ENCODE measurements around the gene UNC80. TPM values are rescaled to one million over a fixed set of nuclear protein-coding genes. Genes with fewer than 3 reads are reported as not detected.

The UNC80 gene
- polyA plus RNA-seq, 1 donor = 2.5 TPM

DNA sequence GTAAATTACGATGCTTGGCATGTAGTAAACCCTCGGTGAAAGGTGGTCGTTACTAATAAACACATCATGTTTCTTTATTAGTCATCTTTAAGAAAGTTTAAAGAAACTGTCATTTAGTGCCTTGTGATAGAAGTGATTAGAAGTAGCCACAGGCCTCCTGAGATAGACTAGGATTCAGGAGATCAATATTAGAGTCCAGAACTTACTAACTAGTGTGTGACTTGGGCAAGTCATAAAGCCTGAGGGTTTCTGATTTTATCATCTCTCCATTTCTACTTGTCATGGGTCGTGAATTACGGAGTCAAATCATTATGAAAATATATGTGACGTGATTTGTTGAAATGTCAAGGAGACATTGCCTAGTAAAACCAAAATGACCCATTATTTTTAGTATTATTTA, 237.5 kb downstream of the UNC80 start:
- no peak overlapping the region for H3K27ac ChIP-seq (ENCODE audit: low read length)
- H3K27me3 ChIP-seq (ENCODE audit: control insufficient read depth, insufficient read depth, low read length) = no peaks in the 10 kb centered on the region
- no peaks in the 10 kb centered on the region for H3K4me1 ChIP-seq (ENCODE audit: control insufficient read depth, insufficient read depth, low read length)
- no peaks in the 10 kb centered on the region for H3K9me3 ChIP-seq (ENCODE audit: control insufficient read depth, low read depth, low read length)
- no peak overlapping the region for H3K4me3 ChIP-seq (ENCODE audit: low read length)
- DNase-seq = no peak
- peaks cover 29% of the 10 kb centered on the region for H3K36me3 ChIP-seq (ENCODE audit: control insufficient read depth, insufficient read depth, low read length)
- 50% methylated on average over 2 of the region's 6 CpGs for WGBS (ENCODE audit: insufficient coverage, low lambda C conversion rate)

DNA sequence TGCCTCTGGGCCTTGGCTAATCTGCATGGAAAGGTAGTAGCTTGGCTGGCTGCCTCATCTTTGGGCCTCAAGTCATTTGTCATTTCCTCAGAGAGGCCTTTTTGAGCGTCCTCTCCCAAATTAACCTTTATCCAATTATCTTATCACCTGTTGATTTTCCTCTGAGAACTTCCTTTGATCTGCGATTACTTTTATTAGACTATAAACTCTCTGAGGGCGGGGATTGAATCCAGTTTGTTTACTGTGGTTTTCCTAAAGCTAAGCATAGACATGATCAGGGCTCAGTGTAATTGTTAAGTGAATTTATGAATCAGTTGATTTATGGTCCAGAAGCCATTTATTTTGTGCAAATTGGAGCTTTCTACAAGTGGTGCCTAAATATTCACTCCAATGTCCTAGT, 238.3 kb downstream of the UNC80 start:
- no peaks in the 10 kb centered on the region for H3K27me3 ChIP-seq (ENCODE audit: control insufficient read depth, insufficient read depth, low read length)
- no peaks in the 10 kb centered on the region for H3K9me3 ChIP-seq (ENCODE audit: control insufficient read depth, low read depth, low read length)
- H3K4me1 ChIP-seq (ENCODE audit: control insufficient read depth, insufficient read depth, low read length) = no peaks in the 10 kb centered on the region
- no peak overlapping the region for H3K27ac ChIP-seq (ENCODE audit: low read length)
- DNase-seq = no peak
- H3K36me3 ChIP-seq (ENCODE audit: control insufficient read depth, insufficient read depth, low read length) = peaks cover 31% of the 10 kb centered on the region
- 38% methylated on average over 2 of the region's 3 CpGs for WGBS (ENCODE audit: insufficient coverage, low lambda C conversion rate)
- H3K4me3 ChIP-seq (ENCODE audit: low read length) = no peak overlapping the region

DNA sequence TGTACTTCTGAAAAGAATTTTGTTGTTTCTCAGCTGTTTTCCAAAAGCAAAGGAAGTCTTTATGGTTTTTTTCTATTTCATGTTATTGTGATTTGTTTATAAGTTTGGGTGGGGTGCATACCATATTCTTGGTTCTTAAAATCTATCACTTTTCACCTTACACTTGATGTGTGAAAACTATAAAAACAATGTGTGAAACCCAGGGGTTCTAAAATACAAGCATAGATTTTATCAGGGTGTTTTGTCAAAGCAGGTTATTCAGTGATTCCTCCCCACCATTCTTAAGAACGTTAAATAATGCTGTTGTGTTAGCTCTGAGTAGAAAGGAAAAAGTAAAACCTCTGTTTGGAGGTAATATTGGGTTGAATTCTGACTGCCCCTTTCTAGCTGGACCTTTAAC, 248.5 kb downstream of the UNC80 start:
- Histone ChIP-seq H3K36me3 (ENCODE audit: control insufficient read depth, insufficient read depth, low read length) (peaks cover 56% of the 10 kb centered on the region), H3K27ac (ENCODE audit: low read length) (no peak overlapping the region)
- 80% methylated on average over 1 of the region's 1 CpG for WGBS (ENCODE audit: insufficient coverage, low lambda C conversion rate)

DNA sequence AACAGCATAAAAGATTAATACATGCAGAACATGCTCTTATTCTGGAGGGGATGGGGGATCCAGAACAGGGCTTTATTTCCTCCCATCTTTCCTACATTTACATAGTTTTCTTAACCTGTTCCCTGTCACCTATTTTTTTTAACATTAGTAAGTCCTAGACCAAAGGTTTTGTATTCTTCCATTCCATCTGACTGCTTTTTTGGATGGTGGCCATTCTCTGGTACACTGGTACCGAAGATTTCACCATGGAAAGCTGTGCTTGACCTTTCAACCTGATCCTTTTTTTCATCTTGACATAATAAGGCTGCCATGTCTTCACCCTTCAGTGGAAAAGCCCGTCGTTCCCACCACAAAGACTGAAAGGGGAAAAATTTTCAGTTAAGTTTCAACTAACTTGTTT, 251.2 kb downstream of the UNC80 start:
- H3K36me3 ChIP-seq (ENCODE audit: control insufficient read depth, insufficient read depth, low read length) = peaks cover 36% of the 10 kb centered on the region
- no peaks in the 10 kb centered on the region for H3K4me1 ChIP-seq (ENCODE audit: control insufficient read depth, insufficient read depth, low read length)
- WGBS (ENCODE audit: insufficient coverage, low lambda C conversion rate) = no CpG with 5 or more reads among the region's 3 CpGs

More for the DNA sequence above, 248.5 kb downstream of the UNC80 start:
- H3K4me3 ChIP-seq (ENCODE audit: low read length) = no peak overlapping the region
- H3K9me3 ChIP-seq (ENCODE audit: control insufficient read depth, low read depth, low read length) = no peaks in the 10 kb centered on the region
- DNase-seq = no peak
- no peaks in the 10 kb centered on the region for H3K4me1 ChIP-seq (ENCODE audit: control insufficient read depth, insufficient read depth, low read length)
- no peaks in the 10 kb centered on the region for H3K27me3 ChIP-seq (ENCODE audit: control insufficient read depth, insufficient read depth, low read length)

DNA sequence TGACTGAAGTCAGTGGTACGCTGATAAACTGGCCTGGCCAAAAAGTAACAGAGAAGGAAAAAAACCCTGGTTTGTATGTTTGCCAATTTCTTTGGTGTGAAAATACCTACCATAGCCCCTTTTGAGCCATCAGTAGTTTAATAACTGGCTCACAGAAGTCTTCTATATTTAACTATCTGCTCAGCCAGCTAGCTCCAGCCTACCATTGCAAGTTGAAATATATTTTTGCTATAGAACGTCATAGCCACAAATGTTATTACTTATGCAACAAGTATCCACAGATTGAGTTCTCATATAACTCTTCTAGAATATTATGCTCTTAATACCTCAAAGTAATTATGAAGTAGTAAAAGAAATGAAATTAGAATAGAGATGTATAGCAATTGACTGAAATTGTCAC, 256.0 kb downstream of the UNC80 start:
- Histone ChIP-seq H3K9me3 (ENCODE audit: control insufficient read depth, low read depth, low read length) (no peaks in the 10 kb centered on the region), H3K27me3 (ENCODE audit: control insufficient read depth, insufficient read depth, low read length) (no peaks in the 10 kb centered on the region), H3K36me3 (ENCODE audit: control insufficient read depth, insufficient read depth, low read length) (peaks cover 24% of the 10 kb centered on the region), H3K27ac (ENCODE audit: low read length) (no peak overlapping the region), H3K4me3 (ENCODE audit: low read length) (no peak overlapping the region), H3K4me1 (ENCODE audit: control insufficient read depth, insufficient read depth, low read length) (no peaks in the 10 kb centered on the region)
- no CpG with 5 or more reads among the region's 2 CpGs for WGBS (ENCODE audit: insufficient coverage, low lambda C conversion rate)
- no peak for DNase-seq

More for the DNA sequence above, 251.2 kb downstream of the UNC80 start:
- Histone ChIP-seq H3K27ac (ENCODE audit: low read length) (no peak overlapping the region), H3K9me3 (ENCODE audit: control insufficient read depth, low read depth, low read length) (no peaks in the 10 kb centered on the region), H3K4me3 (ENCODE audit: low read length) (no peak overlapping the region), H3K27me3 (ENCODE audit: control insufficient read depth, insufficient read depth, low read length) (no peaks in the 10 kb centered on the region)
- DNase-seq = no peak

DNA sequence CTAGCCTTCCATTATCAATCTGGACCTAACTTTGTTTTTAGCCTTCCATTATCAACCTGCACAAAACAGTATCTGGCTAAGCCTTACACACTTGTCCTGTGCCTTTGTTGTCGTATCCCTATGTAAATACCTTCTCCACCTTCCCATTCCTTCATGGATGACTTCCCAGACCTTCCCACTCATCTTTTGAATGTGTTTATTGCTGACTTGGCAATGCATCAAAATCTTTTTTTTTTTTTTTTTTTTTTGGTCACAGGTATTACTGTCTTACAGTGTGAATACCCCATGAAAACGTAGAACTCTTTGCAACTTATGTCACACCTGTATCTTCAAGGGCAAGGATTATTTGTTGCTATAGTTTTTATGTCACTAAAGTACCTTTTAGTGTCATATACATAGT, 256.5 kb downstream of the UNC80 start:
- no CpG with 5 or more reads among the region's 2 CpGs for WGBS (ENCODE audit: insufficient coverage, low lambda C conversion rate)
- H3K27me3 ChIP-seq (ENCODE audit: control insufficient read depth, insufficient read depth, low read length) = no peaks in the 10 kb centered on the region
- no peak overlapping the region for H3K27ac ChIP-seq (ENCODE audit: low read length)
- H3K9me3 ChIP-seq (ENCODE audit: control insufficient read depth, low read depth, low read length) = no peaks in the 10 kb centered on the region
- no peak overlapping the region for H3K4me3 ChIP-seq (ENCODE audit: low read length)
- no peaks in the 10 kb centered on the region for H3K4me1 ChIP-seq (ENCODE audit: control insufficient read depth, insufficient read depth, low read length)
- DNase-seq = no peak
- peaks cover 19% of the 10 kb centered on the region for H3K36me3 ChIP-seq (ENCODE audit: control insufficient read depth, insufficient read depth, low read length)

DNA sequence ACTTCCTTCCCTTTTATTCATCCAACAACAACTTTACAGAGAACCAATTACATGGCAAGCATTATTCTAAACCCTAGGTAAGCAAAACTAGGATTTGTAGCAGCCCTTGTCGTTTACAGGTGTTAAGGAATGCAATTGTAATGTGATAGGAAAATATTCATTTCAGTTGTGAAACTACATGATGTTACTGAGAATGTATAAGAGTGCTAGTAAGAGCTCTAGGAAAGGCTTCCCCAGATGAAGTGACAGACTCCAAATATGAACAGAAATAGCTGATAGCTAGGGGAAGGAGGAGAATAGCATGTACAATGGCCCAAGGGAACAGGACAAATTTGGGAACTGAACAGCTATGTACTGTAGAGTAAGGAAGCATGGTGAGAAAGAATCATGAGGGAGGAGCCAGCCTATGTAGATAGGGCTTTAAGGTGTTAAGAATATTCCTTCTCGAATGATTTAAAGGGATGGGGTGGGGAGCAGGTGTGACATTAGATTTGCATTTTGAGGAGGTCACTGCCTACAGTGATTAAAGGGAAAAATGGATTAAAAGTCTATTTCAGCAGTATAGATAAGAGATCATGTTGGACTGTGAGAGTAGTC, 262.6 kb downstream of the UNC80 start:
- Histone ChIP-seq H3K27ac (ENCODE audit: low read length) (no peak overlapping the region), H3K9me3 (ENCODE audit: control insufficient read depth, low read depth, low read length) (no peaks in the 10 kb centered on the region), H3K4me1 (ENCODE audit: control insufficient read depth, insufficient read depth, low read length) (no peaks in the 10 kb centered on the region), H3K4me3 (ENCODE audit: low read length) (no peak overlapping the region), H3K27me3 (ENCODE audit: control insufficient read depth, insufficient read depth, low read length) (no peaks in the 10 kb centered on the region), H3K36me3 (ENCODE audit: control insufficient read depth, insufficient read depth, low read length) (no peaks in the 10 kb centered on the region)
- no peak for DNase-seq
- WGBS (ENCODE audit: insufficient coverage, low lambda C conversion rate) = 67% methylated on average over 1 of the region's 2 CpGs

DNA sequence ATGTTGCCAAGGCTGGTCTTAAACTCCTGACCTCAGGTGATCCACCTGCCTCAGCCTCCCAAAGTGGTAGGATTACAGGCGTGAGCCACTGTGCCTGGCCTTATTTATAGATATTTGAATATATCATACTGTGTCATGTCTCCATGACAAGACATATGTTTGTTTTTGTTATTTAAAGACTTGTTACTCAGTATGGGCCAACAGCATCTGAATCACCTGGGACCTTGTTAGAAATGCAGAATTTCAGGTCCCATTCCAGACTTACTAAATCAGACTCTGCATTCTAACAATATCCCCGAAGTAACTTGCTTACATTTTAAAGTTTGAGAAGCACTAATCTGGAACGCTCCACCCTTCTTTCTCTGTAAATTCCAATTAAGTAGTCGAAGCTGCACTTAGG, 264.0 kb downstream of the UNC80 start:
- no peaks in the 10 kb centered on the region for H3K36me3 ChIP-seq (ENCODE audit: control insufficient read depth, insufficient read depth, low read length)
- WGBS (ENCODE audit: insufficient coverage, low lambda C conversion rate) = 93% methylated on average over 3 of the region's 4 CpGs

DNA sequence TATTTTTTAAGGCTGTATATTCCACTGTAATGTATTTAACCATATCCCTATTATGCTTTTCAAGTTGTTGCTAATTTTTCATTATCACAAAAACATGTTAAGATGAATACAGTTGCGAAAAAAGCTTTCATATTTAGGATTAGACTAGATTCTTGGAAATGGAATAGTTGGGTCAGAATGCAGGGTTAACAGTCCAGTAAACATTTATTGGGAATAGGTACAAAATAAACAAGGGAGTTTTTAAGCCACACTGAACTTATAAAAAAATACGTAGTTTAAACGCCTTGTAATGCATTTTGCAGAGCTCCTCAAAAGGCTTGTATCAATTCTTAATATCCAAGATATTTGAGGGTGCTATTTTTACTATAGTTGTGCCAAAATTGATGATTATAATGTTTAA, 266.4 kb downstream of the UNC80 start:
- no peak overlapping the region for H3K4me3 ChIP-seq (ENCODE audit: low read length)
- no peak overlapping the region for H3K27ac ChIP-seq (ENCODE audit: low read length)
- WGBS (ENCODE audit: insufficient coverage, low lambda C conversion rate) = 100% methylated on average over 3 of the region's 3 CpGs
- no peaks in the 10 kb centered on the region for H3K9me3 ChIP-seq (ENCODE audit: control insufficient read depth, low read depth, low read length)
- no peaks in the 10 kb centered on the region for H3K27me3 ChIP-seq (ENCODE audit: control insufficient read depth, insufficient read depth, low read length)
- H3K36me3 ChIP-seq (ENCODE audit: control insufficient read depth, insufficient read depth, low read length) = no peaks in the 10 kb centered on the region
- H3K4me1 ChIP-seq (ENCODE audit: control insufficient read depth, insufficient read depth, low read length) = no peaks in the 10 kb centered on the region
- DNase-seq = no peak

More for the DNA sequence above, 264.0 kb downstream of the UNC80 start:
- H3K27ac ChIP-seq (ENCODE audit: low read length) = no peak overlapping the region
- H3K27me3 ChIP-seq (ENCODE audit: control insufficient read depth, insufficient read depth, low read length) = no peaks in the 10 kb centered on the region
- no peak for DNase-seq
- no peaks in the 10 kb centered on the region for H3K9me3 ChIP-seq (ENCODE audit: control insufficient read depth, low read depth, low read length)
- no peak overlapping the region for H3K4me3 ChIP-seq (ENCODE audit: low read length)
- H3K4me1 ChIP-seq (ENCODE audit: control insufficient read depth, insufficient read depth, low read length) = no peaks in the 10 kb centered on the region

DNA sequence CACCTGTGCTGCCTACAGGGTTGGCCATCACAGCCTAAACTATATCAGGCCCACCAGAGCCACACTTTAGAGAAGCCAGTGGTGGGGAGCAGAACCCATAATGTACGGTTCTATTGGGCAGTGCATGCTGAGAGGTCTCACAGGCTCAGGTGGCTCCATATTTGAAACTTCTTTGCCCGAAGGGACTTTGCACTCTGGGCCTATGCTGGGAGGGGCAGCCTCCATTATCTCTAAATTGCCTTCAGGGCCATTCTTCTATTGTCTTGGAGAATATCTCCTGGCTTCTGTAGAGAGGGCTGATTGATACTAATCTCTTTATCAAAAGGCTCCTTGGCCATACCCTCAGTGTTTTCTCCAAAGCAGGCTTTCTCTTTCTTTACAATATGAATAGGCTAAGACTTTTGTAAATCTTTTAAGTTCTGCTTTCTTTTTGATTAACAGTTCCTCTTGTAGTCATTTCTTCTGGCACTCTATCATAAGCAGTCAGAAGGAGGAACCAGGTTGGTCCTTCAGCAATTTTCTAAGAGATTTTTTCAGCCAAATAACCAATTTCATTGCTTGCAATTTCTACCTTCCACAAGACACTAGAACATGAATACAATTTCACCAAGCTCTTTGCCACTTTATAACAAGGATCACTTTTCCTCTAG, 275.3 kb downstream of the UNC80 start:
- no peaks in the 10 kb centered on the region for H3K9me3 ChIP-seq (ENCODE audit: control insufficient read depth, low read depth, low read length)
- no peak overlapping the region for H3K4me3 ChIP-seq (ENCODE audit: low read length)
- no peak overlapping the region for H3K27ac ChIP-seq (ENCODE audit: low read length)
- WGBS (ENCODE audit: insufficient coverage, low lambda C conversion rate) = no CpG with 5 or more reads among the region's 2 CpGs
- H3K4me1 ChIP-seq (ENCODE audit: control insufficient read depth, insufficient read depth, low read length) = no peaks in the 10 kb centered on the region
- no peaks in the 10 kb centered on the region for H3K27me3 ChIP-seq (ENCODE audit: control insufficient read depth, insufficient read depth, low read length)
- H3K36me3 ChIP-seq (ENCODE audit: control insufficient read depth, insufficient read depth, low read length) = peaks cover 8% of the 10 kb centered on the region
- DNase-seq = no peak

All from large intestine (tissue), 3 donors.